Neuron (in vitro differentiated cells): ENCODE data around the gene SCUBE3.

ENCODE experiments used
- H2AFZ ChIP-seq: one replicate; pipeline ENCODE4 v1.6.1; 2013; ENCODE audit warnings: low read depth, mild to moderate bottlenecking, inconsistent platforms, low read length, moderate library complexity
- H3K27me3 ChIP-seq: one replicate; pipeline ENCODE4 v1.6.1; 2013; ENCODE audit warnings: low read length; ENCODE audit not compliant: insufficient read depth
- H3K36me3 ChIP-seq: one replicate; pipeline ENCODE4 v1.6.1; 2013; ENCODE audit warnings: low read length; ENCODE audit not compliant: insufficient read depth
- H3K4me1 ChIP-seq: one replicate; pipeline ENCODE4 v1.6.1; 2013; ENCODE audit warnings: low read length; ENCODE audit not compliant: insufficient read depth
- H3K4me3 ChIP-seq: 2 replicates; pipeline ENCODE4 v1.5.1; 2013; ENCODE audit warnings: mild to moderate bottlenecking, low read length, moderate library complexity
- H3K9me3 ChIP-seq: one replicate; pipeline ENCODE4 v1.6.1; 2013; ENCODE audit warnings: low read length

The SCUBE3 gene

GRCh38 chr6:35213824-35214756, at the start of gene SCUBE3:
Gene SCUBE3, plus strand, starts transcription at chr6:35213956. Its CDS starts 463 bp downstream, at chr6:35214419.
- peak within 1 kb of the TSS; percentile 59 for H2AFZ ChIP-seq
- H3K27me3 ChIP-seq: no peaks in the 10 kb centered on the region
- H3K9me3 ChIP-seq: no peaks in the 10 kb centered on the region
- peaks cover 49% of the 10 kb centered on the region for H3K4me1 ChIP-seq
- H3K4me3 ChIP-seq: peak within 1 kb of the TSS; percentile 88
- peaks cover under 1% of the 10 kb centered on the region for H3K36me3 ChIP-seq

GRCh38 chr6:35164277-35164676, 49.5 kb upstream of the SCUBE3 start:
- no peaks in the 10 kb centered on the region for H3K9me3 ChIP-seq
- H3K4me3 ChIP-seq: no peak overlapping the region
- peaks cover 23% of the 10 kb centered on the region for H3K4me1 ChIP-seq
- no peak overlapping the region for H2AFZ ChIP-seq
- no peaks in the 10 kb centered on the region for H3K36me3 ChIP-seq
- H3K27me3 ChIP-seq: no peaks in the 10 kb centered on the region

- Histone ChIP-seq H3K9me3 (no peaks in the 10 kb centered on the region), H3K36me3 (no peaks in the 10 kb centered on the region), H3K4me1 (peaks cover 24% of the 10 kb centered on the region), H3K4me3 (no peak overlapping the region), H3K27me3 (no peaks in the 10 kb centered on the region), H2AFZ (no peak overlapping the region)
Observed at GRCh38 chr6:35164868-35165267, 48.9 kb upstream of the SCUBE3 start.

- H3K4me1 ChIP-seq: peaks cover 24% of the 10 kb centered on the region
- H3K4me3 ChIP-seq: no peak overlapping the region
Observed at GRCh38 chr6:35165630-35166071, 48.1 kb upstream of the SCUBE3 start.

GRCh38 chr6:35166116-35166515, 47.6 kb upstream of the SCUBE3 start:
- H3K36me3 ChIP-seq: no peaks in the 10 kb centered on the region
- H3K9me3 ChIP-seq: no peaks in the 10 kb centered on the region
- H3K27me3 ChIP-seq: no peaks in the 10 kb centered on the region
- peaks cover 22% of the 10 kb centered on the region for H3K4me1 ChIP-seq
- no peak overlapping the region for H3K4me3 ChIP-seq
- H2AFZ ChIP-seq: no peak overlapping the region

More at GRCh38 chr6:35165630-35166071, 48.1 kb upstream of the SCUBE3 start:
- H3K27me3 ChIP-seq: no peaks in the 10 kb centered on the region
- H2AFZ ChIP-seq: no peak overlapping the region
- no peaks in the 10 kb centered on the region for H3K36me3 ChIP-seq
- no peaks in the 10 kb centered on the region for H3K9me3 ChIP-seq

- Histone ChIP-seq H3K4me3 (no peak overlapping the region), H3K36me3 (no peaks in the 10 kb centered on the region), H3K4me1 (peaks cover 18% of the 10 kb centered on the region), H3K9me3 (no peaks in the 10 kb centered on the region), H3K27me3 (no peaks in the 10 kb centered on the region), H2AFZ (no peak overlapping the region)
Observed at GRCh38 chr6:35166520-35166919, 47.2 kb upstream of the SCUBE3 start.

- Histone ChIP-seq H3K4me1 (peaks cover 16% of the 10 kb centered on the region), H3K36me3 (no peaks in the 10 kb centered on the region), H3K9me3 (no peaks in the 10 kb centered on the region), H3K4me3 (no peak overlapping the region), H3K27me3 (no peaks in the 10 kb centered on the region), H2AFZ (no peak overlapping the region)
Observed at GRCh38 chr6:35167505-35167904, 46.3 kb upstream of the SCUBE3 start.

- no peak overlapping the region for H3K4me3 ChIP-seq
- no peak overlapping the region for H2AFZ ChIP-seq
- no peaks in the 10 kb centered on the region for H3K27me3 ChIP-seq
- no peaks in the 10 kb centered on the region for H3K9me3 ChIP-seq
- H3K36me3 ChIP-seq: no peaks in the 10 kb centered on the region
- peaks cover 16% of the 10 kb centered on the region for H3K4me1 ChIP-seq
Observed at GRCh38 chr6:35168461-35168861, 45.3 kb upstream of the SCUBE3 start.

GRCh38 chr6:35170166-35170565, 43.6 kb upstream of the SCUBE3 start:
- no peaks in the 10 kb centered on the region for H3K36me3 ChIP-seq
- H2AFZ ChIP-seq: no peak overlapping the region
- peaks cover 16% of the 10 kb centered on the region for H3K4me1 ChIP-seq
- H3K27me3 ChIP-seq: no peaks in the 10 kb centered on the region
- no peaks in the 10 kb centered on the region for H3K9me3 ChIP-seq
- no peak overlapping the region for H3K4me3 ChIP-seq

- H3K4me3 ChIP-seq: no peak overlapping the region
- H3K4me1 ChIP-seq: peaks cover 16% of the 10 kb centered on the region
- H3K27me3 ChIP-seq: no peaks in the 10 kb centered on the region
- no peak overlapping the region for H2AFZ ChIP-seq
- no peaks in the 10 kb centered on the region for H3K36me3 ChIP-seq
- no peaks in the 10 kb centered on the region for H3K9me3 ChIP-seq
Observed at GRCh38 chr6:35170891-35171290, 42.9 kb upstream of the SCUBE3 start.

GRCh38 chr6:35173044-35173426, 40.7 kb upstream of the SCUBE3 start:
- no peak overlapping the region for H2AFZ ChIP-seq
- H3K4me3 ChIP-seq: no peak overlapping the region
- H3K9me3 ChIP-seq: no peaks in the 10 kb centered on the region
- H3K4me1 ChIP-seq: peaks cover 13% of the 10 kb centered on the region
- H3K27me3 ChIP-seq: no peaks in the 10 kb centered on the region
- H3K36me3 ChIP-seq: no peaks in the 10 kb centered on the region

- H3K9me3 ChIP-seq: no peaks in the 10 kb centered on the region
- no peak overlapping the region for H3K4me3 ChIP-seq
- H3K27me3 ChIP-seq: no peaks in the 10 kb centered on the region
- H3K4me1 ChIP-seq: peaks cover 8% of the 10 kb centered on the region
- H3K36me3 ChIP-seq: no peaks in the 10 kb centered on the region
- H2AFZ ChIP-seq: no peak overlapping the region
Observed at GRCh38 chr6:35173427-35174087, 40.2 kb upstream of the SCUBE3 start.

- Histone ChIP-seq H3K36me3 (no peaks in the 10 kb centered on the region), H3K9me3 (no peaks in the 10 kb centered on the region), H3K4me1 (peaks cover 5% of the 10 kb centered on the region), H2AFZ (no peak overlapping the region), H3K27me3 (no peaks in the 10 kb centered on the region), H3K4me3 (no peak overlapping the region)
Observed at GRCh38 chr6:35174088-35174434, 39.7 kb upstream of the SCUBE3 start.
